ENCODE measurements around the gene TCEA2.

TCEA2 gene

DNA sequence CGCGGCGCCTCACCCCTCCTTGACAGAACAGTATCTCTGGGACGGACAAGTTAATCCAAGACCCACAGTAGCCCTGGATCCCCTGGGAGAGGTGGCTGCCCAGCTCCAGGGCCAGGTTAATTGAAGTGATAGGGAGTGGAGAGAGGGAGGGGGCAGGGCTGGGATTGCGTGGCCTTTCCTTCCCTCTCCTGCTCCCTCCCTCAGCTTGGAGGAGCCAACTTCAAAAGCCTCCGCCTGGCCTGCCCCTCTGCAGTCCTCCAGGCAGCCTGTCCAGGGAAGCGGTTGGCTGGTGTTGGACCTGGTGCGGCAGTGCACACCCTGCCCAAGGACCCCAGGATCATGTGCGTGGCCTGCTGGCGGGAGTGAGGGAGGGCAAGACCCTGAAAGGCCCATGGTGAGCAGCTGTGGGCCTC, 27.1 kb upstream of the TCEA2 start, which contains the start of gene C20orf204:
Gene C20orf204 (plus strand): TSS at position 250 of the 413 bp plus-strand sequence. CDS start 142 bp downstream, at position 392.
- DNase-seq (ENCODE audit: low read depth): no peak

DNA sequence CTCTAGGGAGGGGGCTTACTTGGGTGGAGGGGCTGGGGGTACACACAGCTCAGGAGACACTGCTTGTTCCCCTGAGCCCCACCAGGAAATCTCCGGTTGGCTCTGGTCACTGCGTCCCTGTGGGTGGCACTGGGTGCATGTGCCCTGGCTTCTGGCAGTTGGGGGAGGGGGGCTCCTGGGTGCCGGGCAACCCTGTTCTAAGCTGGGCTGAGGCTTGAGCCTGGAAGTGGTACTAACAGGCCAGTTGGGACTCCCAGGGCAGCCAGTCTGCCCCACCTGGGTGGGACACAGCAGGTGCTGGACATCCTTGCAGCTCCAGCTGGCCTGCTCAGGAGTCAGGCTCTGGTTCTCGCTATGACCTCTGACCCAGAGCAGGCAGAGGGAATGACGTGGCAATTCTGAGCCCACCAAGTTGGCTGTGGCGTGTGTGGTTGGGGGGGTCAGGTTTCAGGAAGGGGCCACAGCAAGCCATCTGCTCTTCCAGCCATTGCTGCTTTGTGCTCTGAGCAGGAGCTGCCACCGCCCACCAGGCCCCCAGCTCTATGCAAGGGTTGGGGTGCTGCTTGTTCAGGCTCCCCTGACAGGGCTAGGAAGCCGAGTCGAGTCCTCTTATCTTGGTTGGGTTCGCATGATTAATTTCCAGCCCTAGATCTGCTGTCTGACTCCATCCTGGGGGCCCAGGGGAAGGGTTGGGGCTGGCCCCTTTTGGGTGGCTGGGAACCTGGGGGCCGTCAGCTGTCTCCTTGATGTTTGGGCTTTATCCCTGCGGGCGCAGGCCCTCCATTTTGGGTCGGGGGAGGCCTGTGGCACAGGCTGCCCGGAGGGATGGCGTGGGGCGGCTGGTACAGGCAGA, 26.4 kb upstream of the TCEA2 start:
- no peak for DNase-seq (ENCODE audit: low read depth)

DNA sequence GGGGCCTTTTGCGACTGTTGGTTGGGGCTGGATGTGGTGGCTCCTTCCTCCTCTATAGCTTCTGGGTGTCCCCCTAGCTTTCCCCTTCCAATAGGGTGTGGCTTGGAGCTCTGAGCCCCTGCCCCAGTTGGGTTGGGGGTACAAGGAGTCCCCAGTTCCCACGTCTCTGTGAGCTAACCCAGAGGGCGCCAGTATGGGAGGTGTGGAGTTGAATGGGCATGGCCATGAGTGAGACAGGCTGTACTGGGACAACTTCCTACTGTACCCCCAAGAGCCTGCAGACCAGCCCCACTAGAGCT, 25.9 kb upstream of the TCEA2 start:
- no peak for DNase-seq (ENCODE audit: low read depth)

DNA sequence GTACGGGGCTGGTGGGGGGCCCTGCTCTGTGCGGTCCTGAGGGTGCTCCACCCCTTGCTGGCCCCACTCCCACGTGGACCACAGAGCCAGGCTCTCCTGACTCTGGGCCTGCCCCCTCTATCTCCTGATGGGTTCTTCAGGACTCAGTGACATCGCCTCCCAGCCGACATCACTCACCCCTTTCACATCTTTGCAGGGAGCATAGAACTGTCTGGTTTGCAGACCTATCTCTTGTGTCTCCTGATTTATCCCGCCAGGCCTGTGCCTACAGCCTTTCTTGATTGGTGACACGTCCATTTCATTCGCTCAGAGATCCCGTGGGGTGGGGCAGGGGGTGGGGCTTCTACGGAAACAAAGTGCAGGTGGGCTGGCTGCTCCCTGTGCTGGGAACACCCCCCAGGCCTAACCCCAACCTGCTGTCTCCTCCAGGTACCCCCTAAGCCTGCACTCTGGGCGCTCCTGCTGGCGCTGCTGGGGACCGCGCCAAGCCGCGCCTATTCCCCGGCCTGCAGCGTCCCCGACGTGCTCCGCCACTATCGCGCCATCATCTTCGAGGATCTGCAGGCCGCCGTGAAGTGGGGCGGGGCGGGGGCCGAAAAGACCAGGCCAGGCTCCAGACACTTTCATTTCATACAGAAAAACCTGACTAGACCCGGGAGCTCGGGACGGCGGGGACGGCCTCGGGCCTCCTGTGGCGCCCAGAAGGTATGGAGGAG, 25.3 kb upstream of the TCEA2 start:
- no peak for DNase-seq (ENCODE audit: low read depth)

DNA sequence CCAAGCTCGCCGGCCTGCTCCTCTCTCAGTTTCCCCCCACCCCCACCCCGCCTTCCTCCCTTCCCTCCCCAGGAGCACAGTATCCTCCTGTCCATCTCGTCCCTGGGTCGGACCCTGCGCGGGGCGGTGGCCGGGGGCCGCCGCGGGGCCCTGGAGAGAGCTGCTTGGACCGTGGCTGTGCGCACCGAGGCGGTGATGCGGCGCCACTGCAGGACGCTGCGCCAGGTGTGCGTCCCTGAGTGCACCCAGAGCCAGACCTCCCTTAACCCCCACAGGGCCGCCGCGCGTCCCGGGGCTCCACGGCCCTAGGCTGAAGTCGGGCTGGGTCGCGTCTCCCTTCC, 24.8 kb upstream of the TCEA2 start:
- no peak for DNase-seq (ENCODE audit: low read depth)

DNA sequence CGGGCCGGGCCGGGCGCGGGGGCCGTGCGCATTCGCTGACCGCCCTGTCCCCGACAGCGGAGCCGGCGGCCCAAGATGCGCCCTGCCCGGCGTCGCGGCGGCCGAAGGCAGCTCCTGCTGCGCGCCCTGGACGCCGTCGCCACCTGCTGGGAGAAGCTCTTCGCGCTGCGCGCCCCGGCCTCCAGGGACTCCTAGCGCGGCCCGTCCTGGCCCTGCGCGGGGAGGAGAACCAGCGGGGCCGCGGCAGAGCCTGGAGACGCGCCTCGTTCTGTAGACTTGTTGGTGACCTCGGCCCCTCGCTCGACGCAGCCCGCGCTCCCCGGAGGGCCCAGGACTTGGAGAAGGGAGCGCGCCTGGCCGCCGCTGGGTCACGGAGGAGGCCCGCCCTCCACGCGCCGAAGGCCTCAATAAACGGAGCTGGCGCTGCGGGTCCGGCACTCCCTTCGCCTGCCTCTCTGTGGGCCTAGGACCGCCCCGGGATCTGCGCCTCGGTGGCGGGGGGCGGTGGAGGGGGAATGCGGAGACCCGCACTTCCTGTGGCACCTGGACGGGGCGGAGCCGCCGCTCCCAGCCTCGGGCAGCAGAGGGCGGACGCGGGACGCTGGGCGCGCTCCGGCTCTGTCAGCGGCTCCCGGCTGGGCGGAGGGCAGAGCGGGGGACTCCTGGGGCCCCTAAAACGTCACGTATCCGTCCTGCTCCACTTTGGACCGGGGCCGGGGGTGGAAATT, 24.3 kb upstream of the TCEA2 start:
- DNase-seq (ENCODE audit: low read depth): peak; percentile 81

DNA sequence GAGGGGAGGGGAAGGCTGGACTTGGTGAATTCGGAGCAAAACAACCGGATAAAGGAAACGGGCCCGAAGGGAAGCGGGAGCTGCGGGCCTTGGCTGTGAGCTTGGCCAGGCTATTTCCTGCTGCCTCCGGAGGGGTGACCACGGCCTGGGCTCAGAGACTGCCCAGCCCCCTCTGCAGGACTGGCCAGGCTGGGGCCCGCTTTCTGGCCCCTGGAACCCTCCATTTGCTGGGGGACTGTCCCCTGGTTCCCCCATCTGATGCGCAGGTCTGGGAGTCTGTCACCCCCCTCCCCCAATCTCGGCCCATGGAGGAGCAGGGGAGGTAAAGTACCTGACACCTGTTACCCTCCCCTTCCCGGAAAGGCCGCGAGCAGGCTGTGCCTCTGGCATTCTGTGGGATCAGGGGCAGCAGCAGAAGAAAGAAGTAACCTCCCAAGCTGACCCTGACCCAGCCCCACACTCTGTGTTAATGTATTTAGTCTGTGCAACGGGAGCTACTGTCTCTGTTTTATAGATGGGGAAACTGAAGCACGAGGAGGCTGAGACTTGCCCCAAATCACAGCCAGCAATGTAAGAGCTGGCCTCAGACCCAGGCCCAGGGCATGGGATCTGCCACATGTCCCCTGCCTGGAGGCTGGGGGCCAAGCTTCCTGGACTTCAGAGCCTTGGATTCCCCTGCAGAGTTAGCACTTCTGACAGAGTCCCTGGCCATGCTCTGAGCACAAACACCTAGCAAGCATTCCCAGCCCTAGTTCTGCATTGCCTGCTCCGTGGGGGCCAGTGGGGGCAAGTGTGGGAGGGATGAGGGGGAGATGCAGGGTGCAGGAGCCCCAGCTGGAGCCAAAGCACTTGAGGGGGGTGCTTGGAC, 23.5 kb upstream of the TCEA2 start:
- DNase-seq (ENCODE audit: low read depth): no peak

DNA sequence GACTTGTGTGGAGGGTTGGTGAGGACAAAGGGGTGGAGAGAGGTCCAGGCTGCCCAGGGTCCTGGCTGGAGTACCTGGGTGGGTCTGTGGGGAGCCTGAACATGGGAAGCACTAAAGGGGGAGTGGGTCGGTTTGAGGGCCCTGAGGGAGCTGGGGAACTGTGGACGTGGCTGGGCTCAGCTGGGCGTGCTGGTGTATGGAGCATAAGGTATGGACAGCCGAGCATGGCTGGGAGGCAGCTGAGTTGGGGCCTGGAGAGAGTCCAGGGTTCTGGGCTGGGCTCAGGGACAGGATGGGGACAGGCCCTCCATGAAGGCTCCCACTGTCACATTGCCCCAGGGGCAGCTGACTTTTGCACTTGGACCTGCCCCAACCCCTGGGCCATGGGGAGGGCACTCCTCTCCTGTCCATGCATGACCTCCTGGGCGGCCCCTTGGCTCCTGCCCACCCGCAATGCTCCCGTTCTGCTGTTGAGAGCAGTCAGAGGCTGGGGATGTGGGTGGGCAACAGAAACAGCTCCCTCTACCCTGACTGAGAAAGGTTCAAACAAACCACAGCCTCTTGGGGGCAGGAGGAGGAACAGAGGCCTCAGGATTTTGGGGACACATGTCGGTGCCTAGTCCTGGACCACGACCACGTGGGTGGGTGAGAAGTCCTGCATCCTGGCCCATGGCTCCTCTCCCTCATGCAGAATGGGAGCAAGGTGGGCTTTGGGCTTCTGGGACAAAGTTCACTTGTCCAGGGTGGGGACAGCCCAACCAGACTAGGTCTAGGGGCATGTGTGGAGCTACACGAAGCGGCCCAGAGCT, 22.6 kb upstream of the TCEA2 start:
- DNase-seq (ENCODE audit: low read depth): no peak

DNA sequence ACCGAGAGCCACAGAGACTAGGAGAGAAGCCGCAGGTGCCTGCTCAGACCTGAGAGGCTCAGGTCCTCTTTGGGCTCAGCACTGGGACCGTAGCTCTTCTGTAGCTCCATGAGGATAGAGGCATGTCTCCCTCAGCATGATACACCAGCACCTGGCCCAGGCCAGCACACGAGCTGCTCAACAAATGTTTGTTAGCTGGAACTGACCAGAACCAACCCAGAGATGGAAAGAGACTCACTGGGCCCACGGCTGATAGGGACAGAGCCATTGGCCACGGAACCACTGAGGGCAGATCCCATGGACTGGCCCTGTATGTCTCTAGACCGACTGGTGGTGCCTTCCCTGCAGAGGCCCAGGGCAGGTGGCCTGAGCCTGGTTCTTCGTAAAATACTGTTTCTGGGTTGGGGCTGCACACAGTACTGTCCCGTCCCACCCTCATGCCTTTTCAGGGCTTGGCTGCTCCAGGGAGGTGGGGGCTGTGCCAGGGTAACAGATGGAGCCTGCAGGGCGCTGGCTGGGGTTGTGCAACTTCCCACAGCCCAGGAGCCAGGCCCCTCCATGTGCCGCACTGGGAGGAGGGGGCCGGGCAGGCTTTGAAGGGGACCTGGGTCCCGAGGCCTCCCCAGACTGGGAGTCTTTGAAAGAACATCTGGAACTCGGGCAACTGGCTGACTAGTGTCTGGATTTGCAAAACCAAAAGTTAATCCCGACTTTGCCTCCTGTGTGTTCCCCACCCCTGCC, 21.8 kb upstream of the TCEA2 start:
- no peak for DNase-seq (ENCODE audit: low read depth)

DNA sequence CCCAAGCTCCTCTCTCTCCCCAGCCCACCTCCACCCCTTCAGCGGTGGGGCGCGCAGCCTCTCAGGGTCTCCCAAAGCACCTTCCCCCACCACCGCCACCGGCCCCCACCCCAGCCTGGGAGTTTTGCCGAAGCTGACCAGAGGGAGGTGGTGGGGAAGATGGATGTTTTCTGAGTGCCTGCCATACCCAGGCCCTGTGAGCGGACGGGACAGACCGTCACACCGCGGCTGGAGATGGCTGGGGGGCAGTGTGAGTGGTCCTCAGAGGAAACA, 21.3 kb upstream of the TCEA2 start:
- DNase-seq (ENCODE audit: low read depth): no peak

DNA sequence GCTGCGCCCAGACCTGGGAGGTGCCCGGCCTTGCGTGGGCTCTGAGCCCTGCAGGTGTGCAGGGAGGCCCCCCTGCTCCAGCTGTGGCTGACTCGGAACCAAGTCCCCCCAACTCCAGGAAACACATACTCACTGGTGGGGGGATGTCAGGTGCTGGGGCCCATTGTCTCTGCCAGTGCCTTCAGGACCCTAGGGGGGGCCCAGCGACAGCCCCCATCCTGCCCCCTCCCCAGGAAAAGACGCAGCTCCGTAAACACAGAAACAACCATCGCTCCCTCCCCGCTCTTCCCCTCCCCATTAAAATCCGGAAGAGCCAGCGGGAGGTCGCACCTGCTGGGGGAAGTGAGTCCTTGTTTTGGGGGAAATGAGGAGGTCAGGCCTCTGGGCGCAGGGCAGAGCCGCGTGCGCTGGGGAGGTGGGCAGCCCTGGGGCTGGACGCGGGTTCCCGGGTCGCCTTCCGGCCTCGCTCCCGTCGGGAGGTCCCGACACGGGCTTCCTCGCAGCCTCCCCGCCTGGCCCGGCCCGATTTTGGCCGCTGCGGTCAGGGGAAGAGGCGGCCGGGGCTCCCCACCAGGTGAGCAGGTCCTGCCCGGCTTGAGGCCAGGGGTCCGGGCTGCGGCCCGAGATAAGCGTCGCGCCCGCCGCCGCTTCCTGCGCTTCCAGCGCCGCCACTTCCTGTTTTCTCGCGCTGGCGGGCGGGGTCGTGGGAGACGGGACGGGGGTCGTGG, 20.8 kb upstream of the TCEA2 start:
- DNase-seq (ENCODE audit: low read depth): no peak

DNA sequence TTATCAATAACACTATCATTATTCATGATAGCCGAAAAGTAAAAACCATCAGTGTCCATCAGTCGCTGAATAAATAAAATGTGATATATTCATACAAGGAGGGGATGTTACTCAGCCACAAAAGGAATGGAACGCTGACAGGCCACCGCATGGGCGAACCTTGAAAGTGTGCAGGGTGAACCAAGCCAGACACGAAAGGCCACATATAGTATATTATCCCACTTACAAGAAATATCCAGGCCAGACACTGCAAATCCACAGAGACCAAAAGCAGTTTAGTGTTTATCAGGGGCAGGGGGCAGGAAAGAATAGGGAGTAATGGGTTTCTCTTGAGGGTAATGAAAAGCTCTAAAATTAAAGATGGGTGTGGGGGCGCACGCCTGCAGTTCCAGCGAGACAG, 19.2 kb upstream of the TCEA2 start:
- DNase-seq (ENCODE audit: low read depth): no peak

DNA sequence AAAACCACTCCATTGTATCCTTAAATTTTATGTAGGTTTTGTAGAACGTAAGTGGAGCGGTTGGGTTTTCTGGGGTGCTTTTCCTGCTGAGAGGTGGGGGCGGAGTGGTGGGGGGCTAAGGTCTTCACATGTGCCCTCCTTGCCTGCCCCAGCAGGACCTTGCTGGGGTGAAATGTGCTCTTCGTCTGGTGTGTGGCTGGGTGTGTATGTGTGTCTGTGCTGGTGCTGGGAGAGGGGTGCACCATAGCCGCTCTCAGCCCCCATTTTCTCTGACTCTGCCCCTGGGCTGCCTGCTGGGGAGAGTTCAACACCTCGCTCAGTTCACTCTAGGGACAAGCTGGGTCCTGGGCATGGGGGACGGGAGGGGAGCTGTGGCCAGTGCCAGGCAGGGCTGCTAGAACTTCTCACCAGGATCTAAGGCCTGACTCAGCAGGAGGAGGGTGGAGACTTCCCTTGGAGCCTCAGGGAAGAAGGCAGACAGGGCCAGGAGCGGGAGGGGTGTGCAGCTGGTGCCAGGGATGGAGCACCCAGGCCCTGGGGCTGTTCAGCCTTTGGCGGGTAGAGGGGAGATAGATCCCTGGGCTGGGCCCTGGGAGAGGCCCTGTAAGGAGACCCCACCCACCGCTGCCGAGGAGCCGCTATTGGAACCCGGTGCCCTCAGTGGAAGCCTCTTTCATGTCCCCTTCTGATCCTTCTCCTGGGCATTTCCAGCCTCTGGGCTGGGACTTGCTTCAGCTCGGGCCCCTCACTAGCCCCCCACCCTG, 18.3 kb upstream of the TCEA2 start:
- DNase-seq (ENCODE audit: low read depth): peak; percentile 51

DNA sequence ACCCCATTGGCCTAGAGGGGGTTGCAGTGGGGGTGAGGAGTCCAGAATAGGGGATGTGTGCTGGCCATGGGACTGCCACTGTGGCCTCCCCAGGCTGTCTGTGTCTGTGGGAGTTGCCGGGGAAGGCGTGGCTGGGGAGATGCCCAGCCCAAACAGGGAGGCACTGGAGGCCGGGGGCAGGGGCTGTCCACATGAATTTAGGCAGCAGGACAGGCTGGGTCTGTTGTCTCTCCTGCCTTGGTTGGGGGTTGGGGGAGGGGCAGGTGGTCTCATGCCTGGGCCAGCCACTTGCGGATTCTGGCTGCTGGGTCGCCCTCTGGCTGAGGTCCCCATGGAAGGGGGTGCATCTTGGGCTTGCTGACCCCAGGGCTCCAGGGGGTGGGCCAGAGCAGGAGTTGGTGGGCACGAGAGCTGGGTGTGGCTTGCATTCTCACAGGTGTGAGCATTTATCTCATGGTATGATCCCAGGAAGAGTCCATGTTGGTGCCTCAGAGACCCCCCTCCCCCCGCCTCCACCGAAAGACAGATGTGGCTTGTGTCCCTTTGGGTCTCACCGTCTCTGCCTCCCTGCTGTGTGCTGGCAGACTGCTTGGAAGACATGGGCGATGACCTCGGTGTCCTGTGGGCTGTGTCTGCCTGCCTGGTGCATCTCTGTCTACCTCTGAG, 17.5 kb upstream of the TCEA2 start:
- DNase-seq (ENCODE audit: low read depth): no peak

DNA sequence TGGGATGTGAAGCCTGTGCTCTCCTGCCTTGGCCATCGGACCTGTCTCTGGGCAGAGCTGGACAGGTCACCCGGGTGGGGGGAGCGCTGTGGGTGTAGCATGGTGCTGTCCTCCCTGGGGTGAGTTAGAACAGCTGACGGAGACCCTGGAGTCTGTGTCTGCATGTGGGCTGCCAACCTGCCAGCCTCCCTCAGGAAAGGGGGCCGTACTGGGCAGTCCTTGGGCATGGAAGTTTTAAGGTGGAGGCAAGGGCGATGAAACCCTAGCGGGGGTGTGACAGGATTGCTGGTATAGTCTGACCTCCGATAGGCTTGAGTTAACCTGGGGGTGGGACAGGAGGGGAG, 16.0 kb upstream of the TCEA2 start:
- no peak for DNase-seq (ENCODE audit: low read depth)

DNA sequence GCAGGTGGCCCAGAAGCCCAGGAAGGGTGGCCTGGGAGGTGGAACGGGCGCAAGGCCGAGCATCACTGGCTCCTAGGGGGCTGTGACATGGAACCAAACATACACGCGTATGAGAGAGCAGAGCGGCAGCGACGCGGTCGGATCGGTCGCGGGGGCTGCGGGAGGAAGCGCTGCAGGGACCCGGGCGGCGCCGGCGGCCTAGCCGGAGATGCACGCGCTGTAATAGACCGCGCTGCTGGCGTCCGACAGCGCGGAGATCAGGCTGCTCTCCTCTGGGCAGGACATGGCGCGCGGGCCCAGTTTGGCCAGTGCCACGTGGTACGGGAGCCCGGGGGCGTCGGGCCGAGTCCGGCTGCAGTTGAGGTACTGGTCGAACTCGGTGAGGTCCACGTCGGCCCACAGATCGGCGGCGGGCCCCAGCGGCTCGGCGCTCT, 15.0 kb upstream of the TCEA2 start:
- no peak for DNase-seq (ENCODE audit: low read depth)

DNA sequence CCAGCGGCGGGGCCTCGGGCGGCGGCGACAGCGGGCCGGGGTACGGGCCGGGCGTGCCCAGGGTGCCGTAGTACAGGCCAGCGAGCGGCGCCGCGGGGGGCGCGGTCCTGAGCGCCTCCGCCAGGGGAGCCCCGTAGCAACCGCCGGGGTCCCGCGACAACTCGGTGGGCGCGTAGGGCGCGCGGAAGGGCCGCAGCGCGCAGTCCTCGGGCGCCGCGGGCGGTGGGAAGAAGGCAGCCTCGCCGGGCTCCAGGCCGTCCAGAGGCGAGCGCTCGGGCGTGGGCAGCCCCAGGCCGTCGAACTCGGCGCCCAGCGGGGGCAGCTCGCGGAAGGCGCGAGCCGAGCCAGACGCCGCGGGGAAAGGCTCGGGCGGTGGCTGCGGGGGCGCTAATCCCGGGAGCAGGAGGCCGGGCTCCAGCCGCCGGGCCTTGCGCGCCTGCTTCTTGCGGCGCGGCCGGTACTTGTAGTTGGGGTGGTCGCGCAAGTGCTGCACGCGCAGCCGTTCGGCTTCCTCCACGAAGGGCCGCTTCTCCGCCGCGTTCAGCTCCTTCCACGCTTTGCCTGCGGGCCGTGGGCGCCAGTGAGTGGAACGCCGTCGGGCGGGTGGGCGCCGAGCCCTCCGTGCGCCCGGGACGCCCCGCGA, 14.5 kb upstream of the TCEA2 start:
- DNase-seq (ENCODE audit: low read depth): no peak
